Thyroid gland (tissue), 4 donors: Measurements from ENCODE around the gene ADD1. TPM values are rescaled to one million over a fixed set of nuclear protein-coding genes. Genes with fewer than 3 reads are reported as not detected.

Source experiments
- DNase-seq, 2 donors: peaks; one replicate each; pipeline ENCODE4 v3.0.0-alpha.2; 2019
- H3K27ac ChIP-seq, 3 donors: fragments of 200-600 bp; sonication (generic); 1 replicate in 2 of 3; 2 replicates in 1 of 3; pipeline ENCODE4 v1.5.1; 2016 to 2019; ENCODE audit warnings: mild to moderate bottlenecking in 1 of 3, moderate library complexity in 1 of 3
- H3K27me3 ChIP-seq: fragments of 200-600 bp; sonication (generic); one replicate; pipeline ENCODE4 v1.5.1; 2019
- H3K36me3 ChIP-seq, 2 donors: fragments of 200-600 bp; sonication (generic); one replicate each; pipeline ENCODE4 v1.5.1; 2016 to 2019
- H3K4me1 ChIP-seq, 2 donors: fragments of 200-600 bp; sonication (generic); one replicate each; pipeline ENCODE4 v1.5.1; 2017 to 2019
- H3K4me3 ChIP-seq, 3 donors: fragments of 200-600 bp; sonication (generic); replicated peaks in 1 of 3; 1 replicate in 2 of 3; 2 replicates in 1 of 3; pipeline ENCODE4 v1.5.1; 2016; ENCODE audit warnings: mild to moderate bottlenecking in 1 of 3
- H3K9me3 ChIP-seq: fragments of 200-600 bp; sonication (generic); one replicate; pipeline ENCODE4 v1.5.1; 2017
- POLR2A ChIP-seq, 2 donors: fragments of 450-650 bp; IDR thresholded peaks; one replicate each; pipeline ENCODE4 v1.6.1; 2017; ENCODE audit warnings: antibody characterized with exemption in 2 of 2, mild to moderate bottlenecking in 2 of 2, moderate library complexity in 1 of 2
- WGBS, 2 donors: methylation state at CpG; one replicate each; pipeline ENCODE4 v1.1.5; 2017; 5-methylcytosine and 5-hydroxymethylcytosine counted together
- intact Hi-C: fragments of 100-400 bp; cut with DNase I; formaldehyde crosslinking; loops from one replicate; pipeline ENCODE4 v1.15.1; 2023
- total RNA-seq, 4 donors: library from RNA; depleted of rRNA; stranded (reverse); fragments of >200 nt; gene quantifications; one replicate each; pipeline ENCODE4 v1.2.3, GENCODE V29; 2016
- TF ChIP-seq, protein P1 (sequence below), 6 experiments: fragments of 200-600 bp in 3 of 6; fragments of 450-650 bp in 3 of 6; sonication (generic) in 3 of 6; IDR thresholded peaks; one replicate each; pipeline ENCODE4 v1.5.1; 2016 to 2019; ENCODE audit warnings: antibody characterized with exemption in 6 of 6, mild to moderate bottlenecking in 2 of 6, inconsistent platforms in 1 of 6, moderate library complexity in 1 of 6

ADD1 gene
- total RNA-seq, 4 donors from 2014 or later = 190 to 222 (median 194) TPM

DNA sequence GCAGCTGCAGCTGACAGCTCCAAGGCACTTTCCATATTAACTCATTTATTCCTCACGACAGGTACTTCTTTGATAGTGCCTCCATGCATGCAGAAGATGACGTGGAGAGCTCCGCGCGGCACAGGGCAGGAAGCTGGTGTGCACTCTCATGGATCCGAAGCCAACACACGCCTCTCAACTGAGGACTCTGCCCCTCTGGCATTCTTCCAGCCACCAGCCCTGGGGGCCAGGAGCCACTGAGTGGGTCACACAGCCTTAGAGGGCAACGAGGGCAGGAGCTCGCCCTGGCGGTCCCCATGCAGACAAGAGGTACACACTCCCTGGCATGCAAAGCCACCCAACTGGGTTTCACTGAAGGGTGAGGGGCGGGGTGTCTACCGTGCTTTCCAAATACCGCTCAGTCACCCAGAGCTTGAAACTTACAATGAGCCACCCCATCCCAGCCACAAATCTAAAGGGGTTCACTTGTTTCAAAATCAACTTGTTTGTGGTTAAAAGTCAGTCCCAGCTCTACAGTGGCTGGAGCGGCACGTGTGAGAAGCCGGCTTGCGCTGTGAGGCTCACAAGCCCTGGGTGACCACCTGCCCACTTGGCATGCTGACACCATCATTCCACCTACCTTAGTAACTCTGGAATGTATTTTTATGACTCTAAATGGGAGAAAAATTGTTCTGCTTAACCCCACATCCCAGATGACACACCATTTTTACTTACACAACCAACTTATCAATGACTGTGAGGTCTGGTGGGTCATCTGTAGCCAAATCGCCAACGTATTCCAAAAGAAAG lies 103.4 kb downstream of the ADD1 start:
- WGBS, 2 donors = 77 to 82% methylated on average over 19 of the region's 19 CpGs
- H3K4me1 ChIP-seq = no peaks in the 10 kb centered on the region
- H3K27ac ChIP-seq = no peak overlapping the region
- H3K36me3 ChIP-seq = peaks cover 83 to 94% of the 10 kb centered on the region in 2 donors
- no peaks in the 10 kb centered on the region for H3K27me3 ChIP-seq
- no peak overlapping the region for H3K4me3 ChIP-seq
- no peaks in the 10 kb centered on the region for H3K9me3 ChIP-seq
- DNase-seq = no peak
- intact Hi-C loops = no loop called here
- TF ChIP-seq, protein P1, sequence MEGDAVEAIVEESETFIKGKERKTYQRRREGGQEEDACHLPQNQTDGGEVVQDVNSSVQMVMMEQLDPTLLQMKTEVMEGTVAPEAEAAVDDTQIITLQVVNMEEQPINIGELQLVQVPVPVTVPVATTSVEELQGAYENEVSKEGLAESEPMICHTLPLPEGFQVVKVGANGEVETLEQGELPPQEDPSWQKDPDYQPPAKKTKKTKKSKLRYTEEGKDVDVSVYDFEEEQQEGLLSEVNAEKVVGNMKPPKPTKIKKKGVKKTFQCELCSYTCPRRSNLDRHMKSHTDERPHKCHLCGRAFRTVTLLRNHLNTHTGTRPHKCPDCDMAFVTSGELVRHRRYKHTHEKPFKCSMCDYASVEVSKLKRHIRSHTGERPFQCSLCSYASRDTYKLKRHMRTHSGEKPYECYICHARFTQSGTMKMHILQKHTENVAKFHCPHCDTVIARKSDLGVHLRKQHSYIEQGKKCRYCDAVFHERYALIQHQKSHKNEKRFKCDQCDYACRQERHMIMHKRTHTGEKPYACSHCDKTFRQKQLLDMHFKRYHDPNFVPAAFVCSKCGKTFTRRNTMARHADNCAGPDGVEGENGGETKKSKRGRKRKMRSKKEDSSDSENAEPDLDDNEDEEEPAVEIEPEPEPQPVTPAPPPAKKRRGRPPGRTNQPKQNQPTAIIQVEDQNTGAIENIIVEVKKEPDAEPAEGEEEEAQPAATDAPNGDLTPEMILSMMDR (IDR thresholded peaks at IDR 0.05) = no peak
- no peak for TF ChIP-seq POLR2A (IDR thresholded peaks at IDR 0.05)

DNA sequence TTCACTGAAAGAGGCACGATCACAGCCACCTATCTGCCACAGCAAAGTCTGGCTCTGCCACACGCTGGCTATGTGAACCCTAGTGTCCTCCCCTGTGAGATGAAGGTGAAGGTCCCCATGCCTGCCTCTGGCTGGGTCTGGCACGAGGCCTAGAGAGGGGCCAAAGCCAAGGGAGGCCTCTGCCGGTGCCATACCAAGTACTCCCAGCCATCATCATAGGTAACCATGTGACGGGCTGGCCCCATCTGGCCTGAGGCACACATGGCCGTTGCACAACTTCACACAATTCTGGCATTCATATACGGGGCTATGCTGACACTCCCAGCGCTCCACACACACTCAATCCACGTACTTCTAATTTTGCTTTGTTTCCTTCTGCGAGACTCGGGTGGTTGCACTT lies 104.3 kb downstream of the ADD1 start:
- Histone ChIP-seq H3K9me3 (no peaks in the 10 kb centered on the region), H3K27ac (no peak overlapping the region), H3K27me3 (no peaks in the 10 kb centered on the region), H3K36me3 (peaks cover 86 to 94% of the 10 kb centered on the region in 2 donors), H3K4me1 (no peaks in the 10 kb centered on the region), H3K4me3 (no peak overlapping the region)
- 86 to 88% methylated on average over 10 to 11 of the region's 11 CpGs for WGBS, 2 donors
- intact Hi-C loops = no loop called here
- no peak for TF ChIP-seq POLR2A (IDR thresholded peaks at IDR 0.05)
- TF ChIP-seq, protein P1 (IDR thresholded peaks at IDR 0.05) = no peak
- DNase-seq = no peak

DNA sequence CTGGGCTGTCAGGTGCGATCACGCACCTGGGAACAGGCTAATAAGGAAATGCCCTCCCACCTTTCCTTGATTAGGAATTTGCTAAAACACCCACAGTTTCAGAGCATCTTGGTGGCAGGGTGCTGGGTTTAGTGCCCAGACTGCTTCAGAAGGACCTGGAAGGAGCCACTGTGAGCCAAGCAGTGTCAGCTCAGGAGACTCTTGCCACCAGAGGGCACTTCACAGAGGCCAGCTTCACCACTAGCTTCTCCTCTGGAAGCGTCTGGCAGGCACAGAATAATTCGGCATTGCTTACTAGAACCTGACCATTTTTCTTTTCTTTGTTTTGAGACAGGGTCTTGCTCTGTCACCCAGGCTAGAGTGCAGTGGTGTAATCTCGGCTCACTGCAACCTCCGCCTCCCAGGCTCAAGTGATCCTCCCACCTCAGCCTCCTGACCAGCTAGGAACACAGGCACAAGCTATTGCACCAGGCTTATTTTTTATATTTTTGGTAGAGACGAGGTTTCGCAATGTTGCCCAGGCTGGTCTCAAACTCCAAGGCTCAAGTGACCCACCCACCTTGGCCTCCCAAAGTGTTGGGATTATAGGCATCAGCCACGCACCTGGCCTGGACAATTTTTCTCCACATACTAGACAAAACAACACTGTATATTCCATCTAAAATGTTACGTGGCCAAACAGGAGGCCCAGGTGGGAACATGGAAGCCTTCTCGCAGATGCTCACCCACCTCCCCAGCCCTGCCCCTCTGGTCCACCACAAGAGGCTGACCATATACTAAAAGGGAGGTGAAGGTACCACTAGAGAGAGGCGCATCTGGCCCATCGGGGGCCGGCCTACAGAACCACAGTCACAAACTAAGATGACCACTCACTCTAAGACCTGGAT lies 105.5 kb downstream of the ADD1 start:
- peaks cover 80 to 88% of the 10 kb centered on the region in 2 donors for H3K36me3 ChIP-seq
- H3K4me3 ChIP-seq = no peak overlapping the region
- H3K27ac ChIP-seq = no peak overlapping the region
- WGBS, 2 donors = 91% methylated on average over 14 of the region's 14 CpGs
- no peak for TF ChIP-seq POLR2A (IDR thresholded peaks at IDR 0.05)
- TF ChIP-seq, protein P1 (IDR thresholded peaks at IDR 0.05) = peak in 4 of 6 experiments; percentile 9 to 48 (median 38)
- intact Hi-C loops = no loop called here
- H3K9me3 ChIP-seq = no peaks in the 10 kb centered on the region
- peaks cover 0 to 7% of the 10 kb centered on the region in 2 donors for H3K4me1 ChIP-seq
- peak; percentile 49 to 56 for DNase-seq
- no peaks in the 10 kb centered on the region for H3K27me3 ChIP-seq

DNA sequence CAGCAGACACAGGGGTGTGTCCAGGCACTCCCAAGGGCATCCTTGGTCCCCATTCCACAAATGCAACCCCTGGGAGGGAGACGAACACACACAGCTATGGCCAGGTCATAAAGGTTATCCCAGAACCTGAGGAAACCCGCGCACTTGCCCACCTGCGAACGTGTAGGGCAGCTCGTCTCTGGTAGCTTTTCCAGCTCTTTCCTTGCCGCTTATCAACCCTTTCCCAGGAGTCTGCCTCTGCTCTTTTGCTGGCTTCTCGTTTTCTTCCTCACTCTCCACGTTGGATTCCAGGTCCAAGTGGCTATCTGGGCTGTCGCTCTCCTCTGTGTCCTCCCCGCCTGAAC lies 106.1 kb downstream of the ADD1 start:
- no peak for DNase-seq
- no peaks in the 10 kb centered on the region for H3K9me3 ChIP-seq
- no peak overlapping the region for H3K4me3 ChIP-seq
- no peak for TF ChIP-seq POLR2A (IDR thresholded peaks at IDR 0.05)
- TF ChIP-seq, protein P1 (IDR thresholded peaks at IDR 0.05) = no peak
- no peaks in the 10 kb centered on the region for H3K27me3 ChIP-seq
- H3K27ac ChIP-seq = no peak overlapping the region
- WGBS, 2 donors = 96 to 97% methylated on average over 11 of the region's 11 CpGs
- H3K4me1 ChIP-seq = peaks cover 0 to 12% of the 10 kb centered on the region in 2 donors
- peaks cover 74 to 82% of the 10 kb centered on the region in 2 donors for H3K36me3 ChIP-seq
- intact Hi-C loops = no loop called here
